Panc1 (cell line): ENCODE data around the gene CARHSP1.

Source experiments
- CTCF ChIP-seq: fragments of 450-650 bp; IDR thresholded peaks from 2 replicates; pipeline ENCODE4 v1.5.1; 2017; ENCODE audit warnings: mild to moderate bottlenecking
- POLR2AphosphoS5 ChIP-seq: IDR thresholded peaks from 2 replicates; pipeline ENCODE4 v1.6.1; 2012; ENCODE audit warnings: mild to moderate bottlenecking, low read depth, low read length, moderate library complexity
- SIN3A ChIP-seq: IDR thresholded peaks from 2 replicates; pipeline ENCODE4 v1.6.1; 2012; ENCODE audit warnings: low read depth, mild to moderate bottlenecking, low read length, moderate library complexity, borderline replicate concordance; ENCODE audit not compliant: insufficient read depth
- TF ChIP-seq, protein P1 (sequence below), 2 experiments: IDR thresholded peaks; 2 replicates each; pipeline ENCODE4 v1.6.1; 2011 to 2012; ENCODE audit warnings: low read depth in 2 of 2, control low read depth in 1 of 2, low read length in 1 of 2, mild to moderate bottlenecking in 1 of 2, moderate library complexity in 1 of 2; ENCODE audit not compliant: insufficient read depth in 1 of 2

DNA sequence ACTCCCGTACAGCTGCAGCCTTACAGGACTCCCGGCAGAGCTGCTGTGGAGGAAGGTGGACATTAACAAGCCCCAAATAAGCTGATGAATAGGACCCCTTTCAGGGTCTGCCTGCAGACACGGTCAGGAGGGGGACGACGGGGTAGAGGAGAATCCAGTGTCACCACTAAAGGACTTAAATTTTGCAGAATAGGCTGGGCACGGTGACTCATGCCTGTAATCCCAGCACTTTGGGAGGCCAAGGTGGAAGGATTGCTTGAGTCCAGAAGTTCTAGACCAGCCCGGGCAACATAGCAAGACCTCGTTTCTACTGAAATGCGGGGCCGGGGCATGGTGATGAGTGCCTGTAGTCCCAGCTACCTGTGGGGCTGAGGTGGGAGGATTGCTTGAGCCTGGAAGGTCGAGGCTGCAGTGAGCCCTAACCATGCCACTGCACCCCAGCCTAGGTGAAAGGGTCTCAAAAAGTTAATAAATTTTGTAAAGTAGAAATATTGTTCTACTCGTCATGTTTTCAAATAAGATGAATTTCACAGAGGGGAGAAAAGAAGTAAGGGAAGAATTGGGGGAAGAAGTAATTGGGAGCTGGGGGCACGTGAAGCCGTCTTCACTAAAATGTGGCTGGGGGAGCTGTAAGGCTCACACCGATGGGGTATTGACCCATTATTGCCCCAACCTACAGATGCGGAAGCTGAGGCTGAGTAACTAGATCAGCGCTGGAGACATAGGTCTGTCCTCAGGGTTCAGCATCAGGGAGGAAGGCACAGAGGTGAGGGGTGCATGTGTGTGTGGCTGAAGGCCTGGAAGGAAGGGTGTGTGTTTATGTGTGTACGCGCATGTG, 18.0 kb upstream of the CARHSP1 start:
- 0 out of 2 replicates have a peak, but pooled peaks have one; percentile 35 for TF ChIP-seq POLR2AphosphoS5
- TF ChIP-seq SIN3A = no peak
- TF ChIP-seq CTCF = no peak
- TF ChIP-seq, protein P1, sequence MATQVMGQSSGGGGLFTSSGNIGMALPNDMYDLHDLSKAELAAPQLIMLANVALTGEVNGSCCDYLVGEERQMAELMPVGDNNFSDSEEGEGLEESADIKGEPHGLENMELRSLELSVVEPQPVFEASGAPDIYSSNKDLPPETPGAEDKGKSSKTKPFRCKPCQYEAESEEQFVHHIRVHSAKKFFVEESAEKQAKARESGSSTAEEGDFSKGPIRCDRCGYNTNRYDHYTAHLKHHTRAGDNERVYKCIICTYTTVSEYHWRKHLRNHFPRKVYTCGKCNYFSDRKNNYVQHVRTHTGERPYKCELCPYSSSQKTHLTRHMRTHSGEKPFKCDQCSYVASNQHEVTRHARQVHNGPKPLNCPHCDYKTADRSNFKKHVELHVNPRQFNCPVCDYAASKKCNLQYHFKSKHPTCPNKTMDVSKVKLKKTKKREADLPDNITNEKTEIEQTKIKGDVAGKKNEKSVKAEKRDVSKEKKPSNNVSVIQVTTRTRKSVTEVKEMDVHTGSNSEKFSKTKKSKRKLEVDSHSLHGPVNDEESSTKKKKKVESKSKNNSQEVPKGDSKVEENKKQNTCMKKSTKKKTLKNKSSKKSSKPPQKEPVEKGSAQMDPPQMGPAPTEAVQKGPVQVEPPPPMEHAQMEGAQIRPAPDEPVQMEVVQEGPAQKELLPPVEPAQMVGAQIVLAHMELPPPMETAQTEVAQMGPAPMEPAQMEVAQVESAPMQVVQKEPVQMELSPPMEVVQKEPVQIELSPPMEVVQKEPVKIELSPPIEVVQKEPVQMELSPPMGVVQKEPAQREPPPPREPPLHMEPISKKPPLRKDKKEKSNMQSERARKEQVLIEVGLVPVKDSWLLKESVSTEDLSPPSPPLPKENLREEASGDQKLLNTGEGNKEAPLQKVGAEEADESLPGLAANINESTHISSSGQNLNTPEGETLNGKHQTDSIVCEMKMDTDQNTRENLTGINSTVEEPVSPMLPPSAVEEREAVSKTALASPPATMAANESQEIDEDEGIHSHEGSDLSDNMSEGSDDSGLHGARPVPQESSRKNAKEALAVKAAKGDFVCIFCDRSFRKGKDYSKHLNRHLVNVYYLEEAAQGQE (IDR thresholded peaks at IDR 0.05; ENCODE audit: insufficient read depth in 1 of 2, low read depth in 2 of 2, low read length in 1 of 2) = no peak
